ENCODE data around the gene DNPH1.

DNA sequence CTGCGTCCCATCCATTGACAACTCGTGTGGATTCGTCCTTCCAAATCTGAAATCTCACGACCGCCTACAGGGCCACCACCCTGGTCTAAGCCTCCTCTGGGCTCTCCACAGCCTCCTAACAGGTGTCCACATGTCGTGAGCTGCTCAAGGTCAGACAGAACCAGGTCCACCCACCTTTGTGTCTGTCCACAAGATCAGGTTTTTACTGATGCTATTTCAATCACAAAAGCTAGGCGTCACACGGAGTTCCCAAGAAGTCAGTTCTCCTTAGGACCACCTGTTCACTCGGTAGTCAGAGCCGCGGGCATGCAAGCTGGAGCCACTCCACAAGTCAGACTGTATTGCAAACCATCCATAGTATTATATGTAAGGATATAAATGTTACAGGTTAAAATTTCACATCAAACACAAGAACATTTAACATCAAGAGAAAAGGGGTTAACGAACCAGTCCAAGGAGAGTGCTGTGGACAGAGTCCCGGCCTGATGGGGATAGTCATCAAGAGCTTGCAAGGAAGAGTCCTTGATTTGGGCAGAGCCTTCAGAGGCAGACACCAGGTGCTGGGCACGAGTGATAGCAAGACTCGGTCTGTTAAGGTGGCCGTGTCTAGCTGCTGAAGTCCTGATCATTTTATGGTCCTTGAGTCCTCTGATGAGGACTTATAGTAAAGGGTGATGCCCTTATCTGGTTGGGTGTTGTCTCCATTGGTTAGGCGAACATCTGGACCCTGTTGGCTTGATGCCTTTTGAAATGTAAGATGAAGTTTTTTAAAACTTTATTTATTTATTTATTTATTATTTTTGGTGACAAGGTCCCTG, 731 bp upstream of the DNPH1 start:
- no peak for TF ChIP-seq POLR2A (IDR thresholded peaks at IDR 0.05)
- TF ChIP-seq, protein P1, sequence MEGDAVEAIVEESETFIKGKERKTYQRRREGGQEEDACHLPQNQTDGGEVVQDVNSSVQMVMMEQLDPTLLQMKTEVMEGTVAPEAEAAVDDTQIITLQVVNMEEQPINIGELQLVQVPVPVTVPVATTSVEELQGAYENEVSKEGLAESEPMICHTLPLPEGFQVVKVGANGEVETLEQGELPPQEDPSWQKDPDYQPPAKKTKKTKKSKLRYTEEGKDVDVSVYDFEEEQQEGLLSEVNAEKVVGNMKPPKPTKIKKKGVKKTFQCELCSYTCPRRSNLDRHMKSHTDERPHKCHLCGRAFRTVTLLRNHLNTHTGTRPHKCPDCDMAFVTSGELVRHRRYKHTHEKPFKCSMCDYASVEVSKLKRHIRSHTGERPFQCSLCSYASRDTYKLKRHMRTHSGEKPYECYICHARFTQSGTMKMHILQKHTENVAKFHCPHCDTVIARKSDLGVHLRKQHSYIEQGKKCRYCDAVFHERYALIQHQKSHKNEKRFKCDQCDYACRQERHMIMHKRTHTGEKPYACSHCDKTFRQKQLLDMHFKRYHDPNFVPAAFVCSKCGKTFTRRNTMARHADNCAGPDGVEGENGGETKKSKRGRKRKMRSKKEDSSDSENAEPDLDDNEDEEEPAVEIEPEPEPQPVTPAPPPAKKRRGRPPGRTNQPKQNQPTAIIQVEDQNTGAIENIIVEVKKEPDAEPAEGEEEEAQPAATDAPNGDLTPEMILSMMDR (IDR thresholded peaks at IDR 0.05), result no peak
